Stimulated activated CD8-positive, alpha-beta memory T cell treated with anti-CD3 and anti-CD28 coated beads, Interleukin-7, amount 100 ng/mL, for 4 hours (primary cell): Measurements from ENCODE around the gene FNDC8.
"Not testable (repeated sequence)": the region's sequence is repeated elsewhere in the genome, so short reads cannot be mapped to it uniquely, and the experiment has no call there.

Experiments
- DNase-seq, 2 donors: peaks; one replicate each; pipeline ENCODE4 v3.0.0-alpha.2; 2020; ENCODE audit warnings: low read depth in 2 of 2

The FNDC8 gene

GRCh38 chr17:35141681-35142466 lies 20.5 kb downstream of the FNDC8 start, which contains the start of gene NLE1:
TSS of gene NLE1 (minus strand) at chr17:35142303. CDS start at chr17:35142275, 28 bp downstream.
- DNase-seq = peak; percentile 71 to 81

- DNase-seq = no peak
These were observed 21.0 kb downstream of the FNDC8 start for GRCh38 chr17:35142467-35142796.

- no peak for DNase-seq
These were observed 23.4 kb downstream of the FNDC8 start for GRCh38 chr17:35144840-35145239.

DNA sequence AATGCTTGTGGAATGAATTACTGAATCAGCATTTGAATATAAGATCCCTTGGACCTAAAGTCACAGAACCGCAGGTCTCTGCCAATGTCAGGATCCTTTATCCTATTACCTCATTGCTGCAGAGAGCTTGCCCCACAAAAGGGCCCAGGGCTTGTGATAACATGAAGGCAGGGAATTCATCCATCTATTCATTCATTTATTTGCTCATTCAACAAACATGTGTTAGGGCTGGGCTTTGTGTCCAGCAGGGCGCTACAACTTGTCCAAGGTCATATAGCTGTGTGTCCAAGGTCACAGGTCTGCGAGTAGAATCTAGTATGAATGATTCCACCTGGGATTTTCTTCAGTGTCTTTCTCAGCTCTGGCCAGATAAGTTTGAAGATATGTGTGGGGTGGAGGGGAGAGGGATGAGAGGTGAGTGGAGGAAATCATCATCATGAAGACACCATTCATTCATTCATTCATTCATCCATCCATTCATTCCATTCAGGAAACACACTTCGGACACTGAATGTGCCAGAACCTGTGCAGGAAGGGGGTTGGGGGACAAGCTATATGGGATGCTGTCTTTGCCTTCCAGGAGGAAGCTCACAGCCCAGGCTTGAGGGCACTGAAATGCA lies 24.9 kb downstream of the FNDC8 start:
- no peak for DNase-seq

- no peak for DNase-seq
These were observed 26.0 kb downstream of the FNDC8 start, which contains the start of gene UNC45B for GRCh38 chr17:35147375-35147905. TSS of gene UNC45B (plus strand) at chr17:35147817. CDS start at chr17:35148264, 447 bp downstream.

GRCh38 chr17:35148144-35148543 lies 26.7 kb downstream of the FNDC8 start:
- no peak for DNase-seq

DNA sequence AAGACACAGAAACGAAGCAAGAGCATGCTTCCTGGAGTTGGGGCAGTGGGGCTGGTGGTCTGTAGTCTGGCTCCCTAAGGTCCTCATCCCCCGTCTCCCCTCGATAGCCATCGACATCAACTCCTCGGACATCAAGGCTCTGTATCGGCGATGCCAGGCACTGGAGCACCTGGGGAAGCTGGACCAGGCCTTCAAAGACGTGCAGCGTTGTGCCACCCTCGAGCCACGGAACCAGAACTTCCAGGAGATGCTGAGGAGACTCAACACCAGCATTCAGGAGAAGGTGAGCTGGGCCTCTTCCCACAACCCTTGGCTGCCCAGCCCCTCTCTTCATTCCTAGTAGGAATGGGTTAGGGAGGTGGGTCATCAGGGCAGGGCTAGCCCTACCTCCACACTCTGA lies 28.5 kb downstream of the FNDC8 start:
- no peak for DNase-seq

GRCh38 chr17:35151080-35151479 lies 29.7 kb downstream of the FNDC8 start:
- DNase-seq = not testable (repeated sequence)

GRCh38 chr17:35152421-35153140 lies 31.2 kb downstream of the FNDC8 start:
- DNase-seq = no peak

DNA sequence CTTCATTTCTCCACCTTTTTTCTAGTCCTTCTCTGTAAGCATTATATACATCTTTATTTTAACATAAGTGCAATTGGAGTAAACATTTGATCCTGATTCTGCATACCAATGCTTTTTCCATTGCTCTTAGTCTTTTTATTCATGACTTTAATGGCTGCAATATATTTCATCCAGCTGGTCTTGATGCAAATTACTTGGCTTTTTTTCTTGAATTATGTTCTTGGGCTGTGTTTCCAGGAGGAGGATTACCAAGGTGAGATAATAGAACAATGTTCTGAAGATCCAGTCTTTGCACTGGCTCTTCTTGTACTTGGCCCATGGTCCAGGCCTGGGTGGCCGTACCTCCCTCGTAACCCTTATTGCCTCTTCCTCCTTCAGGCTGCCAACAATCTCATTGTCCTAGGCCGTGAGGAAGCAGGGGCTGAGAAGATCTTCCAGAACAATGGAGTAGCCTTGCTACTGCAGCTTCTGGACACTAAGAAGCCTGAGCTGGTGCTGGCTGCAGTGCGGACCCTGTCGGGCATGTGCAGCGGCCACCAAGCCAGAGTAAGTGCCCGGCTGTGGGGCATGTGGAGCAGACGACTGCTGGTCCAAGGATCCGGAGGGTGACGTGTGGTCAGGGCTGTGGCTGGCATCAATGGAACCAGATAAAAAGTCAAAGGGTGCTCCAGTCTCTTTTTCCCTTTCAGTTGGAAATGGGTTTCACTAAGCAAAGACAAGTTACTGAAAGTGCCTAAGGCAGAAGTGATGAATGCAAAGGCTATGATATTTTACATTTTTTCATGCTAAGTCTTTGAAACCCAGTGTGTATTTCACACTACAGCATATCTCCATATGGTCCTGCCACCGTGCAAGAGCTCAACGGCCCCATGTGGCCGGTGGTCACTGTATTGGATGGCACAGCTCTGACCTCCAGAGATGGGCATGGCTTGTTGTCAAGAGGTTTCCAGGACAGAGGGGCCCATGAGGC lies 33.1 kb downstream of the FNDC8 start:
- no peak for DNase-seq

DNA sequence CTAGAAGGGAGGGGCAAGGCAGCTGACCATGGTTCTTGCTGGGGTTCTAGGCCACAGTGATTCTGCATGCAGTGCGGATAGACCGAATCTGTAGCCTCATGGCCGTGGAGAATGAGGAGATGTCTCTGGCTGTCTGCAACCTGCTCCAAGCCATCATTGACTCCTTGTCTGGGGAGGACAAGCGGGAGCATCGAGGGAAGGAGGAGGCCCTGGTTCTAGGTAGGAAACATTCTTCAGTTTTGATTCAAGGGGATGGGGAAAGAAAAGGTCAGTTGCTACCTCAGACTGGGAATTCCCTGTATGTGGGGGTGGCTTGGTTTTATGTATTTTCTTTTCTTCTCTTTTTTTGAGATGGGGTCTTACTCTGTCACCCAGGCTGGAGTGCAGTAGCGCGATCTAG lies 33.8 kb downstream of the FNDC8 start:
- DNase-seq = no peak

DNA sequence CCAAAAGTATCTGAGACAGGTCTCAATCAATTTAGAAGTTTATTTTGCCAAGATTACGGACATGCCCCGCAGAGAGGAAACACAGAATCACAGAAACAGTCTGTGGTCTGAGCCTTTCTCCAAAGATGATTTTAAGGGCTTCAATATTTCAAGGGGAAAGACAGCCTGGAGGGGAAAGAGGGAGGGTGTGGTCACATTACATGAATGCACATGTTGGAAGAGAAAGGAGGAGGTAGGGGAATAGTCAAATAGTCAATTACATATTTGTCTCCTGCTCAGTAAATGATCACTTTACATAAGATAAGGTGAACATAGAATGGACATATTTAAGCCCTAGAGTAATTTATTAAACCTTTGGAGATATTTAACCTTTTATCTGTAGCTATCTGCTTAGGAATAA lies 38.5 kb downstream of the FNDC8 start:
- no peak for DNase-seq

DNA sequence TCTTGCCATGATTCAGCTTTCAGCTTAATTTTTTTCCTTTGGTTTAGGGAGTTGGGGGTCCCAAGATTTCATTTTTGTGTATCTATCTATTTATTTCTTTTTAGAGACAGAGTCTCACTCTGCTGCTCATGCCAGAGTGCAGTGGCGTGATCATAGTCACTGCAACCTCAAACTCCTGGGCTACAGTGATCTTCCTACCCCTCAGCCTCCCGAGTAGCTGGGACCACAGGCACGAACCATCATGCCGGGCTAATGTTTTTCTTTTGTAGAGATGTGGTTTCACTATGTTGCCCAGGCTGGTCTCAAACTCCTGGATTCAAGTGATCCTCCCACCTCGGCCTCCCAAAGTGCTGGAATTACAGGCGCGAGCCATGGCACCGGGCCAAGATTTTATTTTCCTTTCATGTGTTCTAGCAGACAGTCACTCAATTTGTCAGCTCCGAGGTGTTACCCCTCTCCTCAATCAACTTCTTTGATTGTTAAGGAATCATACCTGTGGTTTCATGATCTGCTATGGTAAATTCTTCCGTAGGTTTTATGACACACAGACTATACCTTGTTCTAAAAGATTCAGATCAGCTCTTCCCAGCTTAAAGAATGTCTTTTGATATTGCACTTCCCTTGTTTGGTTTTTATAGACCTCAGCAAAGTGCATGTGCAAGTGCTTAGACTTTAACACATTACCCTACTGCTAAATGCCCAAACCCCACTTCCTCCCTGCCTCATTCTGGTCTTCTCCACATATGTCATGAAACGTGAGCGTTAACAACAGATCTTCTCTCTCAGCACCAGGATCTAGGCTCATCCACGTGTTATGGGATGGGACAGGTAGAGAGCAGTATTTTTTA lies 39.2 kb downstream of the FNDC8 start:
- DNase-seq = no peak

- no peak for DNase-seq
These were observed 39.9 kb downstream of the FNDC8 start for GRCh38 chr17:35161281-35161761.

DNA sequence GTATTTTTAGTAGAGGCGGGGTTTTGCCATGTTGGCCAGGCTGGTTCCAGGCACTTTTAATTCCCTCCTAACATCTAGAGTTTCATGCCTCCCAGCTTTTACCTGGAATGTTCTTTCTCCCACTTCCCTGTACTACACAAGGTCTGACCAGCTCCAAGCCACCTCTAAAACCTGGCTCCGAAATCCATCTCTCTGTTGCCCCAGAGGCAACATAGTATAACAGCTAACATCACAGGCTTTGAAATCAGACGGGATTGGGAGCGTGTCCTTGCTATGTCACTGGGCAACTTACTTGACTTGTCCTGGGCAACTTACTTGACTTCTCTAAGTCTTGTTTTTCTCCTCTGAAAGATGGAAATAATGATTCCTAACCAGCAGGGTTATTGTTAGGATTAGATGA lies 41.3 kb downstream of the FNDC8 start:
- DNase-seq = no peak

- DNase-seq = no peak
These were observed 42.5 kb downstream of the FNDC8 start for GRCh38 chr17:35163886-35164285.

GRCh38 chr17:35164716-35165115 lies 43.3 kb downstream of the FNDC8 start:
- DNase-seq = no peak

DNA sequence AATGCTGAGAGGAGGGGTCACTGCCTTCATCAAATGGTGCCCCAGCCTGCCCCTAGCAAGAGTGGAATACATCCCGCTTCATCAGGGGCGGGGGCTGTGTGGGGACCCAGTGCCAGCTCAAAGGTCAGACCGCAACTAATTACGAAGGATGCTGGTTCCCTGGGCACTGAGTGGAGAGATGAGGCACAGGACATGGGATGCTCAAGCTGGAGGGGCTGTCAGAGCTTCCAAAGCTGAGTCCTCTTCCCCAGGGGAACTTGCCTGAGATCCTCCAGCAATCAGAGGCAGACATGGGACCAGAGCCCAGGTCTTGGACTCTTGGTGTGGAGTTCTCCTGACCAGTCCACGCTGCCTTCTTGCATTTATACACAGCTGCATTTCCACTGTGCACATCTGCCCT lies 45.1 kb downstream of the FNDC8 start:
- no peak for DNase-seq

GRCh38 chr17:35167046-35167445 lies 45.6 kb downstream of the FNDC8 start:
- no peak for DNase-seq

DNA sequence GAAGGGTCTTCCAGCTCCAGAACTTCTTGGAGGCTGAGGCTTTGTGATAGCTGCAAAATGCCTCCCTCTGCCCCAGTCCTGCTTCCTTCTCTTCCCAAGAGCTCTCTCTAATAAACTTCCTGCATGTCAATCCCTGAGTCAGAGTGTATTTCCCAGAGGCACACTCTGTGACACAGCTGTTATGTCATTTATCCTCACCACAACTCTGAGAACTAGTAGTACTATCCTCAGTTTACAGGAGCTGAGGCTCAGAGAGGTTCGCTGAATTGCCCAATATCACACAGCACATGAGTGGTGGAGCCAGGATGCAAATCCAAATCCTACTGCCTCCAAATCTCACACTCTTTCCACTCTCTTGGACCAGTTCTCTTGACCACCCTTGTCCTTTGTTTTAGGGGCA lies 46.3 kb downstream of the FNDC8 start:
- no peak for DNase-seq
